H9 (cell line): ENCODE data around the gene POU2F1. TPM values are rescaled to one million over a fixed set of nuclear protein-coding genes. Genes with fewer than 3 reads are reported as not detected.

Experiments
- DNase-seq: peaks from one replicate; pipeline ENCODE4 v3.0.0-alpha.2; 2017
- H2AFZ ChIP-seq: one replicate; pipeline ENCODE4 v1.6.1; 2013; ENCODE audit warnings: mild to moderate bottlenecking, low read length, control low read depth, moderate library complexity
- H2AK5ac ChIP-seq: 2 replicates; pipeline ENCODE4 v1.6.1; 2013; ENCODE audit warnings: low read length, control low read depth, mixed read lengths; ENCODE audit not compliant: insufficient read length
- H2BK120ac ChIP-seq: one replicate; pipeline ENCODE4 v1.6.1; 2013; ENCODE audit warnings: low read depth, mild to moderate bottlenecking, low read length, control low read depth, inconsistent platforms; ENCODE audit not compliant: poor library complexity, severe bottlenecking
- H2BK12ac ChIP-seq: 2 replicates; pipeline ENCODE4 v1.6.1; 2013; ENCODE audit warnings: low read length, control low read depth, mixed read lengths, low read depth; ENCODE audit not compliant: insufficient read length
- H2BK15ac ChIP-seq: 2 replicates; pipeline ENCODE4 v1.6.1; 2013; ENCODE audit warnings: low read depth, low read length, control low read depth
- H2BK20ac ChIP-seq: one replicate; pipeline ENCODE4 v1.6.1; 2013; ENCODE audit warnings: low read depth, mild to moderate bottlenecking, low read length, control low read depth, inconsistent platforms; ENCODE audit not compliant: poor library complexity, severe bottlenecking
- H2BK5ac ChIP-seq: 2 replicates; pipeline ENCODE4 v1.6.1; 2013; ENCODE audit warnings: low read length, control low read depth, mixed read lengths; ENCODE audit not compliant: insufficient read length
- H3K14ac ChIP-seq: 2 replicates; pipeline ENCODE4 v1.6.1; 2013; ENCODE audit warnings: low read length, control low read depth; ENCODE audit not compliant: insufficient read depth
- H3K18ac ChIP-seq: 2 replicates; pipeline ENCODE4 v1.6.1; 2013; ENCODE audit warnings: low read depth, mild to moderate bottlenecking, mixed read lengths, low read length, control low read depth; ENCODE audit not compliant: insufficient read length
- H3K23ac ChIP-seq: 2 replicates; pipeline ENCODE4 v1.6.1; 2013; ENCODE audit warnings: low read length, control low read depth, mixed read lengths, low read depth; ENCODE audit not compliant: insufficient read length
- H3K23me2 ChIP-seq: 2 replicates; pipeline ENCODE4 v1.6.1; 2013; ENCODE audit warnings: low read depth, mild to moderate bottlenecking, mixed read lengths, low read length, control low read depth; ENCODE audit not compliant: insufficient read length, poor library complexity, severe bottlenecking
- H3K27ac ChIP-seq: 2 replicates; pipeline ENCODE4 v1.5.1; 2013; ENCODE audit warnings: low read length, control low read depth, mixed read lengths, low read depth; ENCODE audit not compliant: insufficient read length
- H3K27me3 ChIP-seq: 2 replicates; pipeline ENCODE4 v1.6.1; 2013; ENCODE audit warnings: low read length, control low read depth, inconsistent platforms; ENCODE audit not compliant: insufficient read depth
- H3K4ac ChIP-seq: 2 replicates; pipeline ENCODE4 v1.6.1; 2013; ENCODE audit warnings: low read depth, mild to moderate bottlenecking, control low read depth, inconsistent platforms, low read length, moderate library complexity
- H3K4me1 ChIP-seq: 2 replicates; pipeline ENCODE4 v1.6.1; 2013; ENCODE audit warnings: low read length, control low read depth, inconsistent platforms; ENCODE audit not compliant: insufficient read depth
- H3K4me2 ChIP-seq: 2 replicates; pipeline ENCODE4 v1.6.1; 2013; ENCODE audit warnings: low read length, control low read depth, mixed read lengths; ENCODE audit not compliant: insufficient read length, insufficient read depth
- H3K56ac ChIP-seq: 2 replicates; pipeline ENCODE4 v1.6.1; 2013; ENCODE audit warnings: low read depth, mild to moderate bottlenecking, mixed read lengths, low read length, control low read depth; ENCODE audit not compliant: insufficient read length
- H3K79me1 ChIP-seq: 2 replicates; pipeline ENCODE4 v1.6.1; 2013; ENCODE audit warnings: low read depth, mild to moderate bottlenecking, moderate library complexity, low read length, control low read depth, inconsistent platforms; ENCODE audit not compliant: insufficient read depth, poor library complexity, severe bottlenecking
- H3K79me2 ChIP-seq: 2 replicates; pipeline ENCODE4 v1.6.1; 2013; ENCODE audit warnings: low read length, control low read depth, inconsistent platforms; ENCODE audit not compliant: insufficient read depth
- H3K9ac ChIP-seq: 2 replicates; pipeline ENCODE4 v1.6.1; 2013; ENCODE audit warnings: low read length, control low read depth, mixed read lengths; ENCODE audit not compliant: insufficient read length; ENCODE audit errors: extremely low read depth
- H3K9me3 ChIP-seq: one replicate; pipeline ENCODE4 v1.6.1; 2013; ENCODE audit warnings: low read depth, low read length, inconsistent platforms; ENCODE audit not compliant: control insufficient read depth
- H3T11ph ChIP-seq: one replicate; pipeline ENCODE4 v1.6.1; 2013; ENCODE audit warnings: mild to moderate bottlenecking, low read length, control low read depth, inconsistent platforms
- H4K20me1 ChIP-seq: one replicate; pipeline ENCODE4 v1.6.1; 2013; ENCODE audit not compliant: control insufficient read depth, insufficient read length, insufficient read depth
- H4K5ac ChIP-seq: 2 replicates; pipeline ENCODE4 v1.6.1; 2013; ENCODE audit warnings: low read depth, mild to moderate bottlenecking, mixed read lengths, low read length, control low read depth; ENCODE audit not compliant: insufficient read length
- H4K8ac ChIP-seq: replicated peaks from 2 replicates; pipeline ENCODE4 v1.6.1; 2013; ENCODE audit warnings: low read length, control low read depth, mixed read lengths, low read depth; ENCODE audit not compliant: insufficient read length
- H4K91ac ChIP-seq: 2 replicates; pipeline ENCODE4 v1.6.1; 2013; ENCODE audit warnings: low read depth, mild to moderate bottlenecking, moderate library complexity, mixed read lengths, low read length, control low read depth; ENCODE audit not compliant: insufficient read length
- H3K27ac Mint-ChIP-seq, 3 experiments: 2 replicates in 2 of 3; 3 replicates in 1 of 3; pipeline ENCODE4 v1.8.0; 2020 to 2021; ENCODE audit warnings: mixed read lengths in 3 of 3, mild to moderate bottlenecking in 1 of 3, moderate library complexity in 1 of 3
- H3K27me3 Mint-ChIP-seq: 2 replicates; pipeline ENCODE4 v1.8.0; 2021; ENCODE audit warnings: low read depth, mild to moderate bottlenecking, moderate library complexity, mixed read lengths
- H3K36me3 Mint-ChIP-seq, 3 experiments: 2 replicates in 2 of 3; 3 replicates in 1 of 3; pipeline ENCODE4 v1.8.0; 2020 to 2021; ENCODE audit warnings: low read depth in 3 of 3, mixed read lengths in 3 of 3; ENCODE audit not compliant: insufficient read depth in 1 of 3
- H3K4me1 Mint-ChIP-seq, 2 experiments: 2 replicates each; pipeline ENCODE4 v1.8.0; 2020; ENCODE audit warnings: mixed read lengths in 2 of 2
- H3K4me3 Mint-ChIP-seq, 2 experiments: 2 replicates in 1 of 2; 3 replicates in 1 of 2; pipeline ENCODE4 v1.8.0; 2020 to 2021; ENCODE audit warnings: mild to moderate bottlenecking in 2 of 2, mixed read lengths in 2 of 2, moderate library complexity in 1 of 2
- H3K9me3 Mint-ChIP-seq, 2 experiments: 2 replicates in 1 of 2; 3 replicates in 1 of 2; pipeline ENCODE4 v1.8.0; 2020; ENCODE audit warnings: mild to moderate bottlenecking in 2 of 2, mixed read lengths in 2 of 2, moderate library complexity in 1 of 2
- WGBS: extraction: QIAGEN DNeasy Blood & Tissue Kit; methylation state at CpG from one replicate; pipeline ENCODE4 v1.1.7; 2013; ENCODE audit warnings: missing lambda C conversion rate, low lambda C conversion rate, mixed read lengths; ENCODE audit not compliant: insufficient read length; ENCODE audit errors: extremely low coverage; 5-methylcytosine and 5-hydroxymethylcytosine counted together
- long read RNA-seq: library from polyadenylated mRNA; unstranded; transcript quantifications from one replicate; pipeline ENCODE4 v2.0.0, GENCODE V29; 2020
- total RNA-seq: library from RNA; stranded (reverse); gene quantifications from 2 replicates; pipeline ENCODE4 v1.2.1, GENCODE V29; 2021
- TF ChIP-seq, protein P1 (sequence below): fragments of 200-600 bp; sonication (generic); conservative IDR thresholded peaks from 3 replicates; pipeline ENCODE4 v1.8.0; 2021; ENCODE audit warnings: antibody characterized with exemption, mild to moderate bottlenecking

The POU2F1 gene
- 54.8 and 62.5 TPM in 2 replicates for total RNA-seq
- long read RNA-seq, full-length matches to known transcripts: 48 of 127 reads
- long read RNA-seq, partial matches to known transcripts: 52 of 127 reads
- long read RNA-seq, other reads (novel, unspliced or antisense): 27 of 127 reads

DNA sequence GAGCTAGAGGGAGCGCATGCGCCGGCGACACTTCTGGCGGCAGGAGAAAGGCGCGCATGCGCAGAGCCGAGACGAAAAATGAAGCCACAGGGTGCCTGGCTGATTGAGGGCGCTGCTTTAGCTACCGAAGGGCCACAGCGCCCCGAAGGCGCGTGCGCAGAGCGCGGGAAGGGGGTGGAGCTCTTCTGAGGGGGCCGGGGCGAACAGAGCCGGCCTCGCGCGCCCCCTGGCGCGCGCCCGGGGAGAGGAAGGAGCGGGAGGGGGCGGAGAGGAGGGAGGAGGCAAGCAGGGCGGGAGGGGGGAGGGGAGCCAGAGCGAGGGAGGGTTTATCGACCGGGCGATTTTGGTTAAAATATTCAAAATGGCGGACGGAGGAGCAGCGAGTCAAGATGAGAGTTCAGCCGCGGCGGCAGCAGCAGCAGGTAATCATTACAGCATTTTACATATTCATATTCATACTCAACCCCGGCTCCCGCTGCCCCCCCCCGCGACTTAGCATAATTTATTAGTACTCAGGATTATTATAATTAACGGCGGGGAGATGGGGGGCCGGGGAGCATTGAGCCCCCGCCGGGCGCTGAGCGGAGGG is at the start of gene POU2F1:
Gene POU2F1 (plus strand): TSS at position 350 of the 589 bp plus-strand sequence. CDS start 12 bp downstream, at position 362.
- Mint-ChIP-seq H3K9me3 (peaks cover 6 to 8% of the 10 kb centered on the region in 2 experiments; a peak in 4 of 5 replicates), H3K4me1 (peaks cover 42 to 43% of the 10 kb centered on the region in 2 experiments), H3K27ac (peak within 1 kb of the TSS; percentile 100), H3K4me3 (peak within 1 kb of the TSS; percentile 86 to 90), H3K36me3 (peaks cover 2 to 4% (median 2%) of the 10 kb centered on the region in 3 experiments; a peak in 3 of 7 replicates), H3K27me3 (no peaks in the 10 kb centered on the region; the same call in 1 of the 2 replicates)
- peak within 1 kb of the TSS; percentile 93 for H2BK5ac ChIP-seq
- H4K8ac ChIP-seq: no peak within 1 kb of the TSS
- H3K4ac ChIP-seq: peak within 1 kb of the TSS; percentile 95; the same call in 1 of the 2 replicates
- H2AFZ ChIP-seq: no peak within 1 kb of the TSS
- no peak within 1 kb of the TSS for H2BK20ac ChIP-seq
- H4K5ac ChIP-seq: peak within 1 kb of the TSS; percentile 99
- H3K27me3 ChIP-seq: no peaks in the 10 kb centered on the region
- H3K4me2 ChIP-seq: peak within 1 kb of the TSS; percentile 77
- H3K23ac ChIP-seq: no peak within 1 kb of the TSS
- H3T11ph ChIP-seq: peak within 1 kb of the TSS; percentile 99
- H2BK12ac ChIP-seq: peak within 1 kb of the TSS; percentile 100
- H3K4me1 ChIP-seq: no peaks in the 10 kb centered on the region; the same call in 1 of the 2 replicates
- H3K9me3 ChIP-seq: no peaks in the 10 kb centered on the region
- H3K79me1 ChIP-seq: no peaks in the 10 kb centered on the region
- peak within 1 kb of the TSS; percentile 67 for H4K91ac ChIP-seq
- TF ChIP-seq, protein P1, sequence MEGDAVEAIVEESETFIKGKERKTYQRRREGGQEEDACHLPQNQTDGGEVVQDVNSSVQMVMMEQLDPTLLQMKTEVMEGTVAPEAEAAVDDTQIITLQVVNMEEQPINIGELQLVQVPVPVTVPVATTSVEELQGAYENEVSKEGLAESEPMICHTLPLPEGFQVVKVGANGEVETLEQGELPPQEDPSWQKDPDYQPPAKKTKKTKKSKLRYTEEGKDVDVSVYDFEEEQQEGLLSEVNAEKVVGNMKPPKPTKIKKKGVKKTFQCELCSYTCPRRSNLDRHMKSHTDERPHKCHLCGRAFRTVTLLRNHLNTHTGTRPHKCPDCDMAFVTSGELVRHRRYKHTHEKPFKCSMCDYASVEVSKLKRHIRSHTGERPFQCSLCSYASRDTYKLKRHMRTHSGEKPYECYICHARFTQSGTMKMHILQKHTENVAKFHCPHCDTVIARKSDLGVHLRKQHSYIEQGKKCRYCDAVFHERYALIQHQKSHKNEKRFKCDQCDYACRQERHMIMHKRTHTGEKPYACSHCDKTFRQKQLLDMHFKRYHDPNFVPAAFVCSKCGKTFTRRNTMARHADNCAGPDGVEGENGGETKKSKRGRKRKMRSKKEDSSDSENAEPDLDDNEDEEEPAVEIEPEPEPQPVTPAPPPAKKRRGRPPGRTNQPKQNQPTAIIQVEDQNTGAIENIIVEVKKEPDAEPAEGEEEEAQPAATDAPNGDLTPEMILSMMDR: peak; percentile 54
- peak within 1 kb of the TSS; percentile 100 for H3K18ac ChIP-seq
- H4K20me1 ChIP-seq: no peaks in the 10 kb centered on the region
- H2BK15ac ChIP-seq: no peak within 1 kb of the TSS
- H3K27ac ChIP-seq: peak within 1 kb of the TSS; percentile 97
- H3K23me2 ChIP-seq: peaks cover 3% of the 10 kb centered on the region
- peak within 1 kb of the TSS; percentile 100 for H3K14ac ChIP-seq
- peak; percentile 97 for DNase-seq
- peaks cover 24% of the 10 kb centered on the region; the same call in 1 of the 2 replicates for H3K79me2 ChIP-seq
- H2BK120ac ChIP-seq: peak within 1 kb of the TSS; percentile 93
- no peak within 1 kb of the TSS for H2AK5ac ChIP-seq
- H3K9ac ChIP-seq: peak within 1 kb of the TSS; percentile 98
- WGBS: no CpG with 5 or more reads among the region's 53 CpGs
- H3K56ac ChIP-seq: peak within 1 kb of the TSS; percentile 75
